HG03159 (cell line): Measurements from ENCODE around the gene YTHDF1.
A peak's percentile ranks its signal among the peaks of the same experiment; 100 is the strongest.
"Not testable (repeated sequence)": the region's sequence is repeated elsewhere in the genome, so short reads cannot be mapped to it uniquely, and the experiment has no call there.

Experiments used
- ATAC-seq: cut with Tn5 transposase; IDR thresholded peaks from one replicate; pipeline ENCODE4 v1.9.1; 2021; ENCODE audit warnings: mild to moderate bottlenecking, moderate library complexity; ENCODE audit not compliant: unreplicated experiment

YTHDF1 gene

DNA sequence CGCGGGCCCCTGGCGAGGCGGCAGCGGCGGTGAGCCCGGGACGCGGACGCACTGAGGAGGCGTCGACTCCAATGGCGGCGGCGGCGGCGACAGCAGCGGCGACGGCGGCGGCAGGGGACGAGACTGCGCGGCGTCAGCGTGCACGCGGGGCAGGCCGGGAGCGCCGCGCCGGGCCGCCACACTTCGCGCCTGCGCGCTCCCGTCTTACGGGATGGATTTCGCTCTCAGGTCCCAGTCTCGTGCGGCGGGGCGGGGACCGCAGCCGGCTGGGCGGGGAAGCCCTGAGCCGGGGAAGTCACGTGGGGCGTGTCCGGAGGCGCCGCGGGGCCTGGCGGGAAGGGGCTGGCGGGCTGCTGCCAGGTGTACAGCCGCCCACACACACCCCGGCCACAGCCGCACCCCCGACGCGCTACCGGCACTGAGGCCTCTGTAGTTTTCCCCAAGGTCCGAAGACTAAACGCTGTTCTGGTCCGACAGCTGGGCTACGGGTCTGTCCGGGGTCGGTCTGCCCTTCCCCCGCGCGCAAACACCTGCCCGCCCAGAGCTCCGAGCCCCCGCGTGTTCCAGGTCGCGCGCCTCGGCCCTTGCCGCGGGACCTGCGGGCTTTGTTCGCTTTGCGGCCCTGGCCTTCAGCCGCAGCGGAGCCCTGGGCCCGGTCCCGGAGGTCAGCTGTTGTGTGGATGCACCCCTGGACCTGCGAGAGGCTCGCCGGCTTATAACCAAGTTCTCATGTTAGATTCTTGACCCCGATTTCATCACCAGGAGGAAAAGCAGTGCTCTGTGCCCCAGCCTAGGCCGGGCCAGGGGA, at the start of gene YTHDF1:
Gene YTHDF1 (minus strand): TSS at position 91 of the 808 bp plus-strand sequence. CDS start 239 bp downstream, outside the sequence.
- peak; percentile 83 for ATAC-seq

DNA sequence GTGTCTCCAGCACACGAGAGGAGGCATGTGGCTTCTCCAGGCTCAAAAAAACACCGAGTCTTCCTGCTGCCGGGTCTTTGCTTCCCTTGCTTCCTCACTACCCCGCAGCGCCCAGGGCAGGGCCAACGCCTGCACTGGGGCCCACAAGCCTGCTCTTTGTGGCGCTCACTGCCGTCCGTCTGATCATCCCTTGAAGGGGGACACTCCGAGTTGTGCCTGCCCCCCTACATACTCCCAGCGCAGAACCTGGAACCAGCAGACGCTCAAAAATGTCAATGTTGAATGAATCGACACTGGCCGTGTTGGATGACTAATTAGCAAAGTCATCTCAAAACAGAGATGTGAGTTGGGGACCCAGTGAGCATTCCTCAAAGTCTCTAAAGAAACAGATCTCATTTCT, 48.6 kb upstream of the YTHDF1 start:
- no peak for ATAC-seq

DNA sequence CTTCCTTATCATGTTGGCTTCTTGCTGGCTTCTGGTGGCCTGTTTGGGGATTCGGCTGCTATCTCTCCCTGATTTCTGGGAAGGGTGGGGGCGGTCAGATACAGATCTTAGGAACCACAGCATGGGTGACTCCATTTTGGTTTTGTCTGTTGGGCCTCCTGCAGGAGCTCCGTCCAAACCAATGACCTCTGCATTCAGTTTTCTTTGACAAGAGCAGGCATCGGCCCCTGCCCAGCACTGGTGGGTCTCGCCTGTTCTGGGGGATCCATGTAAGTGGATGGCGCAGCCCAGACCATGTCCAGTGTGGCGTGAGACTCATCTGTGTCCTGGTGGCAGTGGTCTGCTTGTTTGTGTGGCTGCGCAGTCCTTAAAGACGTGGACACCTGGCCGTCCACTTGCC, 48.1 kb upstream of the YTHDF1 start:
- no peak for ATAC-seq

DNA sequence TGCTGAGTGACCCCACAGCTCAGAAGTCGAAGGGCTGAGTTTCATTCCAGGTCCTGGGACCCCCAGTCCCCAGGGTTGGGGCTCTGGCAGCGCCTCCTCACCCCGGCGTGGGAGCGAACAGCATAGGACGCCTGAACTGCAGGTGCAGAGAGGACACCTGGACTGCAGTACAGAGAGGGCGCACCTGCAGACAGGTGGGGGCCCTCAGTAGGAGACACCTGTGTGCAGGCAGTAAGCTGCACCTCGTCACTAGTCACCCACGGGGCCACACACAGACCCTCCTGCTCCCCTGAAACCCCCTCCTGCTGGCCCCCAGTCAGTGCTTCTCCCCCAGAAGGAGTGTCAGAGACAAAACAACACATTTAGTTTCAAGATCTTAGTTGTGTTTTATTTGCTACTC, 46.9 kb upstream of the YTHDF1 start:
- ATAC-seq = no peak

- ATAC-seq = no peak
Observed at GRCh38 chr20:63261795-63262528, 46.0 kb upstream of the YTHDF1 start.

GRCh38 chr20:63261060-63261794, 45.3 kb upstream of the YTHDF1 start:
- no peak for ATAC-seq

- no peak for ATAC-seq
Observed at GRCh38 chr20:63260521-63260920, 44.6 kb upstream of the YTHDF1 start.

GRCh38 chr20:63259734-63260460, 44.0 kb upstream of the YTHDF1 start:
- ATAC-seq = no peak

DNA sequence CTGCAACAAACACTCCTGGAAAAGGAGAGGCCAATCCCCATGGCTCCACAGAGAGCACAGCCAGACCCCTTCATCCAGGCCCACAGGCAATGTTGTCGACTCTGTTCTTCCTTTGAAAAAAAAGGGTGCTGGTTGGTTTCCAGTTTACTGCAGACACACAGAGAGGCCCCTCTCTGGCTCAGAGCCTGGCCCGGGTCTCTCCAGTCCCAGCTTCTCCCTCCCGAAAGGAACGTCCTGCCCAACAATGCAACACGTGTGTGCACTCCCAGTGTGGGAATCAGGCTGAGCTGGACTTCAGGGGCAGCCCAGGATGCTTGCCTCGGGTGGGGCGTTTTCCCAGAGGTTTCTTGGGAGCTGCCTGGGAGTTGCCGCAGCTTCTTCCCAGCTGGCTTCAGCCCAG, 42.9 kb upstream of the YTHDF1 start:
- no peak for ATAC-seq

DNA sequence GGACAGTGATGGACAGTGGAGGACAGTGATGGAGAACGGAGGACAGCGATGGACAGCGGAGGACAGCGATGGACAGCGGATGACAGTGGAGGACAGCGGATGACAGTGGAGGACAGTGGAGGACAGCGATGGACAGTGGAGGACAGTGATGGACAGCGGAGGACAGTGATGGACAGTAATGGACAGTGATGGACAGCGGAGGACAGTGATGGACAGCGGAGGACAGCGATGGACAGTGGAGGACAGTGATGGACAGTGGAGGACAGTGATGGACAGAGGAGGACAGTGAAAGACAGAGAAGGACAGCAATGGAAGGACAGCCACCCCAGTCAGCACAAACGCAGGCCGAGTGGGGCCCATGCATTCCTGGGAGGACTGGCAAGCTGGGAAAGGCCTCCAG, 41.7 kb upstream of the YTHDF1 start:
- ATAC-seq = no peak

DNA sequence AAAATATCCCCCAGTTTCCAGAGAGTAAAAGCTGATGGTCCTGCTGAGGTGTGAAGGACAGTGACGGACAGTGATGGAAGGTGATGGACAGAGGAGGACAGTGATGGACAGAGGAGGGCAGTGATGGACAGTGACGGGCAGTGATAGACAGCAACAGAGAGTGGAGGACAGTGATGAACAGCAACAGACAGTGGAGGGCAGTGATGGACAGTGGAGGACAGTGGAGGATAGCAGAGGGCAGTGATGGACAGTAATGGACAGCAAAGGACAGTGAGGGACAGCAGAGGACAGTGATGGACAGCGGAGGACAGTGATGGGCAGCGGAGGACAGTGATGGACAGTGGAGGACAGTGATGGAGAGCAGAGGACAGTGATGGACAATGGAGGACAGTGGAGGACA, 41.0 kb upstream of the YTHDF1 start:
- ATAC-seq = no peak

DNA sequence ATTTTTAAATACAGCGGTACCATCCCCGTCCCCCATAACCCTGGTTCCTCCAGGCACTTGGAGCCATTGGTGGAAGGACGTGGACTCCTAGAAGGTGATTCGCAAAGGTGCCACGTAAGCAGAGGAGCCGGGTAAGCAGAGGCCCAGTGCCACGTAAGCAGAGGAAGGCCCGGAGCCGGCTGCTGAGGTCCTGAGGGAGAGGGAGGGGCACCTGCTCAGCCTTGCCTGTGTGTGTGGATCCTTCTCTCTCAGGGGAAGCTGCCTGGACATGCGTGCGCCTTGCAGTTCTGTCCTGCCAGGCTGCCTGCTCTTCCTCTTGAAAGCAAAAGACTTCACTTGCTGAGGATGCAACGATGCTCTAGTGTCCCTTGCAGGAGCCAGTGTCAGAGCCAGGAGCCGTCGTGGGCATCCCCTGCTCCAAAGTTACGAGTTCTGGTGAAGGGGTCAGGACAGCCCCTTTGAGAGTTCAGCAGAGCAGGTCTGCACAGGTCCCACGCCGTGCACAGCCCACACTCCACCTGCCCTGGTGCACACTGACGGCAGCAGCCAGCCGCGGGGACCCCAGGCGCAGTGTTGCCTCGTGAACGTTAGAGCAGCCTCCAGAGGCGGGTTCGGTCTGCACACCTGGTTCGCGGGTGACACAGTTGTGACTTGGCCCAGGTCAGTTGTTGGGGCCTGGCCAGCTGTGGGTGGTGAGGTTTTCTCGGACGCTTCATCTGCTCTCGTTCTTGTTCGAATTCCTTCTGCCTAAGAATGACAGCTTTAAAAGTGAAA, 40.2 kb upstream of the YTHDF1 start:
- no peak for ATAC-seq

GRCh38 chr20:63254606-63255384, 38.9 kb upstream of the YTHDF1 start:
- no peak for ATAC-seq

- no peak for ATAC-seq
Observed at GRCh38 chr20:63254232-63254605, 38.3 kb upstream of the YTHDF1 start, which contains the start of gene NKAIN4. Gene NKAIN4 (minus strand): TSS chr20:63254463. CDS start chr20:63254450, 13 bp downstream.

- ATAC-seq = no peak
Observed at GRCh38 chr20:63253438-63254231, 37.7 kb upstream of the YTHDF1 start.

- ATAC-seq = no peak
Observed at GRCh38 chr20:63253065-63253437, 37.1 kb upstream of the YTHDF1 start.

DNA sequence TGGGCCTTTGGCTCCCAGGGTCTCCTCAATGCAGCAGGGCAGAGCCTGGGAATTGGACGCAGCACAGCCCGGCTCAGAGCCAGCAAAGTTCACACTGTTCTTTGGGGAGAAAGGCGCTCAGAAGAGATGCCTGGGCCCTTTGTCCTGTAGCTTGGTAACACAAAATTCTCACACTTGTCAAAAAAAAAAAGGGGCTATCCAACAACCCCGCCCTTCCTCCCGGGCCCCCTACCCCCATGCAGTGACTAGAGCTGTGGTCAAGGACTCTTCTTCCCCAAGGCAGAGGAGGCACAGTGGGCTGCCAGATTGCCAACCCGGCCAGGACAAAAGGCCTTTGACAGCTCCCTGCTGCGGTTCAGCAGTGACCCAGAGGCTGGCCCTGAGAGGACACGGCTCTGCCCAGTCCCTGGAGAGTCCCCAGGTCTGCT, 36.4 kb upstream of the YTHDF1 start:
- ATAC-seq = no peak

DNA sequence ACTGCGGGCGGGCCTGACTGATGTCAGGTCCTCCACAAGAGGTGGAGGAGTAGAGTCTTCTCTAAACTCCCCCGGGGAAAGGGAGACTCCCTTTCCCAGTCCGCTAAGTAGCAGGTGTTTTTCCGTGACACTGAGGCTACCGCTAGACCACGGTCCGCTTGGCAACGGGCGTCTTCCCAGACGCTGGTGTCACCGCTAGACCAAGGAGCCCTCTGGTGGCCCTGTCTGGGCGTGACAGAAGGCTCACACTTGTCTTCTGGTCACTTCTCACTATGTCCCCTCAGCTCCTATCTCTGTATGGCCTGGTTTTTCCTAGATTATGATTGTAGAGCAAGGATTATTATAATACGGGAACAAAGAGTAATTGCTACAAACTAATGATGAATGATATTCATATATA, 35.4 kb upstream of the YTHDF1 start:
- not testable (repeated sequence) for ATAC-seq

- ATAC-seq = no peak
Observed at GRCh38 chr20:63249891-63250290, 34.0 kb upstream of the YTHDF1 start.
